ENCODE data around the gene PIAS1. TPM values are rescaled to one million over a fixed set of nuclear protein-coding genes. Genes with fewer than 3 reads are reported as not detected.

Gene PIAS1
- total RNA-seq = 99.8 TPM

GRCh38 chr15:68053701-68054627 is at the start of gene PIAS1:
PIAS1 (plus strand) TSS chr15:68054315; CDS start chr15:68054327, 12 bp downstream.

DNA sequence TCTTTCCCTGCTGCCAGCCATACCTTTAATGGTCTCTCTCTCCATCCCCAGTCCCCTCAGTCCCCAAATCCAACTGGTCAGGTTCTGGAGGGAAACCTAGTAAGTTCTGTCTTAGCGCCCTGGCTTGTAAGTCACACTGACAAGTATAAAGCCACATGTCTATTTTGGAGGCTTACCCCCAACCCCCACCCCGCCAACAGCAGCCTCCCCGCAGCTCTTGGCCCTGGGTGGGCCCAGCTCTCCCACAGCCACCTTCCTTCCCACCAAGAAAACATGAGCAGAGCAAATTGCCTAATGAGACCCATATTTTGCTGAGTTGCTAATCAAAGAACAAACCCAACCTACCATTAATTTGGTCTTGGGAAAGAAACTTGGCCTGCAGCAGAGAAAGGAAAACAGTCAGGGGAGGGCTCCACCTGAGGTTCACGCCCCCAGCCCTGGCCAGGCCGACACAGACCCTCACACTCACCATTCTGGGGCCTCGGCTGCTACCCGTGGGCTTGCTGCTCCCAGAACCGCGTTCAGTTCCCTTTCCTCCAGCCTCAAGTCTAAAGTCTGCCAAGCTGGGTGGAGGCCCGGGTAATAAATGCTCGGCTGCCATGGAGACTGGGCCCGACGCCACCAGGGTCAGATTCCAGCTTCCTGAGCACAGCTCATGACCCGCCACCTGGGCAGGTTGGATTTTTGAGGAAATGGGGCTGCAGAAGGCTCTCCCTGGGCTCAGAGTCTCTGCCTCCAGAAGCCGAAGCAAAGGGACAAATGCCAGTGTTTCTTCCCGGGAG is 150.9 kb downstream of the PIAS1 start, which contains the start of gene CALML4:
TSS of gene CALML4 (minus strand) at position 557 of the 782 bp plus-strand sequence. CDS start at position 472, 85 bp downstream.

DNA sequence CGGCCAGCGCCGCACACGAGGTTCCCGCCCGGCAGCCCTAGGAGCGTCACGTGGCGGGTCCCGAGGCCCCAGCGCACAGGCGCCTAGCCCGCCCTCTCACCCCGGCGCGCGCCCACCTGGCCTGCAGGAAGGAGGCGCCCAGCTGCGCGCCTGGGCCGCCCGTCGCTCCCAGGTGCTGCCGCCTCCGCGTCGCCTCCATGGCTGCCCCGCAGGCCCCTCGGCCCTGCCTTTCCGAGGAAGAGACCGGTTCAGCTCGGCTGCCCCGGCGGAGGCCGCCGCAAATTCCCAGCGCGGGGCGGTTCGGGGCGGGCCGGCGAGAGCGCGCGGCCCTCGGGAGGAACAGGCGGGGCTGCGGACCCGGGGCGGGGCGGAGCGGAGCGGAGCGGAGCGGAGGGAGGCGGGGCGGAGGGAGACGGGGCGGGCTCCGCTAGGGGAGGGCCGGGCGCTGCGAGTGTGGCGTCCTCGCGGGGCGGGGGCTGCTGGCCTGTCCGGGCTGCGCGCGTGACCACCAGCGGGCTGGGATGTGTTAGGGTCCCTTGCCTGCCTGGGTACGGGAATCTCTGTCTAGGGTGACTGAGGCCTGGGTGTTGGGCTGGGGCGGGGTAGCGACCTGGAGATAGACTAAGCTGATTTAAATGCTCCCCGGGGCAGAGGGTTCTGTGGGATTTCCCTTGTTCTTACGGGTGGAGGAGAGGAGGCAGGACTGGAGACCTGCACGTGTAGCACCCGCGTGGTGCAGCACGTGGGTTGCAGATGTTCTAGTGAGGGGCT is 175.5 kb downstream of the PIAS1 start, which contains the start of gene CLN6:
TSS of gene CLN6 (minus strand) at position 343 of the 771 bp plus-strand sequence. CDS start at position 199, 144 bp downstream.

Other genes starting within 250 kb of the PIAS1 start
- gene SKOR1, start 228.8 kb upstream of the PIAS1 start, total RNA-seq = 0.33 TPM
- gene RNU6-1, start 214.3 kb upstream of the PIAS1 start, total RNA-seq = not detected
- gene CALML4, start 151.0 kb downstream of the PIAS1 start, total RNA-seq = 12.4 TPM
- 30.2 TPM for gene CLN6, start 175.4 kb downstream of the PIAS1 start, total RNA-seq
- gene FEM1B, start 223.4 kb downstream of the PIAS1 start, total RNA-seq = 111 TPM